HepG2 (cell line): ENCODE measurements around the gene HLA-DMB. TPM values are rescaled to one million over a fixed set of nuclear protein-coding genes. Genes with fewer than 3 reads are reported as not detected.
A peak's percentile ranks its signal among the peaks of the same experiment; 100 is the strongest.

Experiments used
- ATAC-seq: fragments of 200-7000 bp; cut with Tn5 transposase; 3 replicates; pipeline ENCODE4 v1.9.1; 2020; ENCODE audit warnings: mild to moderate bottlenecking, moderate library complexity
- BruUV-seq: library from RNA; stranded (reverse); fragments of 400-500 nt; replicated peaks from 2 replicates; lab custom pipeline; 2021; lab: Mats Ljungman, UMichigan
- CTCF ChIA-PET: fragments of 300-600 bp; formaldehyde crosslinking; extraction: SDS; loops from one replicate; lab custom pipeline; 2021; ENCODE audit warnings: low total read pairs, inconsistent platforms, low intra/inter-chr PET ratio; lab: Yijun Ruan, JAX
- POLR2A ChIA-PET: fragments of 350-600 bp; sonication (Branson Sonifier 250); formaldehyde crosslinking; loops from one replicate; lab custom pipeline; 2020; ENCODE audit warnings: antibody characterized with exemption, inconsistent platforms; lab: Yijun Ruan, JAX
- DNase-seq: peaks from one replicate; pipeline ENCODE4 v3.0.0-alpha.2; 2015; ENCODE audit warnings: low spot score
- FAIRE-seq: peaks from 3 replicates; lab custom pipeline; 2011; peaks lifted over from hg19 to GRCh38; lab: Jason Lieb, UNC
- H2AFZ ChIP-seq: one replicate; pipeline ENCODE4 v1.6.1; 2011; ENCODE audit warnings: low read length, inconsistent platforms
- H3K27ac ChIP-seq: fragments of 300-600 bp; 3 replicates; pipeline ENCODE4 v1.8.0; 2011; ENCODE audit warnings: mixed run types, mild to moderate bottlenecking, mixed read lengths, low read length, inconsistent platforms; ENCODE audit not compliant: insufficient read depth; ENCODE audit errors: extremely low read length
- H3K27me3 ChIP-seq, 2 experiments: fragments of 200-600 bp in 1 of 2; 2 replicates in 1 of 2; 3 replicates in 1 of 2; pipeline versions ENCODE4 v1.6.0 to v1.8.0; 2011; ENCODE audit warnings: low read length in 2 of 2, mild to moderate bottlenecking in 2 of 2, moderate library complexity in 2 of 2, inconsistent platforms in 1 of 2; ENCODE audit not compliant: insufficient read depth in 2 of 2, control insufficient read depth in 1 of 2
- H3K36me3 ChIP-seq, 2 experiments: fragments of 200-600 bp in 1 of 2; replicated peaks in 1 of 2; 2 replicates in 1 of 2; 3 replicates in 1 of 2; pipeline versions ENCODE4 v1.5.1 to v1.8.0; 2011; ENCODE audit warnings: low read length in 2 of 2, inconsistent platforms in 1 of 2; ENCODE audit not compliant: insufficient read depth in 2 of 2, control insufficient read depth in 1 of 2
- H3K4me1 ChIP-seq: 2 replicates; pipeline ENCODE4 v1.5.1; 2012; ENCODE audit warnings: low read length, inconsistent platforms; ENCODE audit not compliant: insufficient read depth
- H3K4me2 ChIP-seq: 2 replicates; pipeline ENCODE4 v1.6.0; 2011; ENCODE audit warnings: low read depth, low read length, inconsistent platforms
- H3K4me3 ChIP-seq, 3 experiments: fragments of 200-600 bp in 1 of 3; sonication (generic), shearing (Covaris generic) in 1 of 3; replicated peaks in 1 of 3; 2 replicates each; pipeline ENCODE4 v1.5.1; 2011 to 2016; ENCODE audit warnings: low read length in 3 of 3, inconsistent platforms in 2 of 3, low read depth in 2 of 3, mild to moderate bottlenecking in 2 of 3, control low read depth in 1 of 3, mixed read lengths in 1 of 3; ENCODE audit not compliant: insufficient read depth in 1 of 3
- H3K79me2 ChIP-seq: one replicate; pipeline ENCODE4 v1.6.1; 2011; ENCODE audit warnings: low read length, inconsistent platforms; ENCODE audit not compliant: insufficient read depth
- H3K9ac ChIP-seq: 2 replicates; pipeline ENCODE4 v1.6.0; 2011; ENCODE audit warnings: mild to moderate bottlenecking, low read depth, low read length, inconsistent platforms; ENCODE audit not compliant: insufficient read depth
- H3K9me3 ChIP-seq: 2 replicates; pipeline ENCODE4 v1.5.1; 2012; ENCODE audit warnings: mild to moderate bottlenecking, low read length
- H4K20me1 ChIP-seq: 2 replicates; pipeline ENCODE4 v1.6.0; 2011; ENCODE audit warnings: inconsistent platforms, mild to moderate bottlenecking, low read length, moderate library complexity; ENCODE audit not compliant: insufficient read depth
- ATF5 ChIP-seq: sonication (generic); formaldehyde crosslinking; IDR thresholded peaks from 2 replicates; pipeline ENCODE4 v1.4.0; 2020; ENCODE audit warnings: mild to moderate bottlenecking, low read depth, missing genetic modification reagents
- HNRNPL ChIP-seq: fragments of 200-400 bp; formaldehyde crosslinking; IDR thresholded peaks from 2 replicates; pipeline ENCODE4 v1.6.1; 2017; ENCODE audit warnings: mild to moderate bottlenecking, low read depth, low read length
- ISL2 ChIP-seq: sonication (generic); formaldehyde crosslinking; IDR thresholded peaks from 2 replicates; pipeline ENCODE4 v1.5.0; 2020; ENCODE audit warnings: missing genetic modification reagents
- MAF1 ChIP-seq: sonication (generic); formaldehyde crosslinking; IDR thresholded peaks from 2 replicates; pipeline ENCODE4 v1.5.0; 2020; ENCODE audit warnings: missing genetic modification reagents, borderline replicate concordance
- MEIS2 ChIP-seq: sonication (generic); formaldehyde crosslinking; IDR thresholded peaks from 2 replicates; pipeline ENCODE4 v1.9.0; 2021; ENCODE audit warnings: mild to moderate bottlenecking, missing genetic modification reagents
- RNF2 ChIP-seq: fragments of 450-650 bp; conservative IDR thresholded peaks from 2 replicates; pipeline ENCODE4 v1.6.1; 2016; ENCODE audit warnings: low read depth
- SOX13 ChIP-seq, 3 experiments: fragments of 450-650 bp in 1 of 3; sonication (generic) in 1 of 3; formaldehyde crosslinking in 1 of 3; IDR thresholded peaks in 2 of 3; conservative IDR thresholded peaks in 1 of 3; 2 replicates each; pipeline versions ENCODE4 v1.5.0 to v1.6.1; 2016 to 2020; ENCODE audit warnings: antibody characterized with exemption in 1 of 3, mild to moderate bottlenecking in 1 of 3, missing compliant biosample characterization in 1 of 3, missing genetic modification reagents in 1 of 3, moderate library complexity in 1 of 3
- ZBTB44 ChIP-seq: sonication (generic); formaldehyde crosslinking; IDR thresholded peaks from 2 replicates; pipeline ENCODE4 v1.4.0; 2020; ENCODE audit warnings: missing genetic modification reagents
- ZBTB49 ChIP-seq: sonication (generic); formaldehyde crosslinking; IDR thresholded peaks from 2 replicates; pipeline ENCODE4 v1.4.0; 2020; ENCODE audit warnings: missing genetic modification reagents, borderline replicate concordance
- ZBTB7B ChIP-seq: sonication (generic); formaldehyde crosslinking; IDR thresholded peaks from 2 replicates; pipeline ENCODE4 v1.4.0; 2020; ENCODE audit warnings: missing genetic modification reagents
- ZFY ChIP-seq: sonication (generic); formaldehyde crosslinking; IDR thresholded peaks from 2 replicates; pipeline ENCODE4 v1.4.0; 2020; ENCODE audit warnings: missing genetic modification reagents
- ZNF274 ChIP-seq: sonication (generic); formaldehyde crosslinking; IDR thresholded peaks from 2 replicates; pipeline ENCODE4 v1.5.1; 2020; ENCODE audit warnings: mild to moderate bottlenecking, missing genetic modification reagents
- WGBS: methylation state at CpG from one replicate; pipeline ENCODE4 v1.1.6; 2017; ENCODE audit warnings: low lambda C conversion rate; 5-methylcytosine and 5-hydroxymethylcytosine counted together
- in situ Hi-C: cut with HindIII; loops from 2 replicates; pipeline ENCODE4 v1.10.0; 2017; ENCODE audit warnings: low pct_unique_long_range_greater_than_20kb; ENCODE audit not compliant: extremely low pct_ligation_motif_present
- intact Hi-C: fragments of 100-400 bp; cut with micrococcal nuclease; formaldehyde crosslinking; loops from one replicate; pipeline ENCODE4 v1.10.0; 2022; ENCODE audit not compliant: unreplicated experiment
- polyA plus RNA-seq, 8 experiments: library from polyadenylated mRNA; depleted of rRNA in 3 of 8; stranded (reverse) in 7 of 8; unstranded in 1 of 8; fragments of >200 nt; fragmentation: Illumina TruSeq in 4 of 8; extraction: Trizol in 4 of 8; gene quantifications; 2 replicates each; pipeline versions ENCODE4 v1.2.1 to v1.2.3, GENCODE V29; 2011 to 2016; ENCODE audit warnings: low read depth in 4 of 8, missing spikeins in 1 of 8, mixed read lengths in 1 of 8; ENCODE audit not compliant: insufficient read depth in 1 of 8
- total RNA-seq, 5 experiments: library from RNA; depleted of rRNA; stranded (reverse); fragments of >200 nt; fragmentation: Illumina TruSeq; extraction: Trizol; gene quantifications; 2 replicates each; pipeline ENCODE4 v1.2.3, GENCODE V29; 2016; ENCODE audit warnings: low read depth in 1 of 5

Gene HLA-DMB
- total and polyA plus RNA-seq, 2 of the 13 experiments (the other 11 are each of a cell fraction or from before 2014, with no cell fraction given): not detected

GRCh38 chr6:32969685-32970412 lies 29.0 kb upstream of the HLA-DMB start (continued):
- no peak for TF ChIP-seq ZBTB44 (CRISPR knock-in tag)
- peak; percentile 14; the same call in 1 of the 2 replicates for TF ChIP-seq RNF2
- peak; percentile 34; the same call in 1 of the 2 replicates for TF ChIP-seq ZBTB49 (CRISPR knock-in tag)

GRCh38 chr6:32968867-32969684 lies 28.2 kb upstream of the HLA-DMB start:
- Histone ChIP-seq H3K27ac (peak overlapping the region; percentile 99), H3K4me2 (peak overlapping the region; percentile 99), H3K4me3 (peak overlapping the region; percentile 75 to 96 (median 78)), H3K4me1 (peaks cover 39% of the 10 kb centered on the region), H3K36me3 (peaks cover 6 to 18% of the 10 kb centered on the region in 2 experiments; a peak in 3 of 5 replicates), H3K9me3 (no peaks in the 10 kb centered on the region), H3K79me2 (peaks cover 60% of the 10 kb centered on the region), H3K27me3 (peaks cover 0 to 4% of the 10 kb centered on the region in 2 experiments; a peak in 1 of 5 replicates), H4K20me1 (peaks cover 20% of the 10 kb centered on the region), H3K9ac (peak overlapping the region; percentile 100), H2AFZ (no peak overlapping the region)
- 3% methylated on average over 18 of the region's 40 CpGs for WGBS
- DNase-seq (peak; percentile 95), ATAC-seq (peak; percentile 26), FAIRE-seq (peak; percentile 43)
- in situ Hi-C loops: loop anchor here (25.0 kb wide), 1 partner anchor 1057 kb away; the partner anchor contains the start of gene ZBTB12
- BruUV-seq: TSS peak; percentile 17
- CTCF ChIA-PET: interaction anchor here (1.3 kb wide), 1 partner anchor 17 kb away, joined by 3 read pairs; the partner anchor contains the start of gene HLA-DMA
- intact Hi-C loops: loop anchor here (5.0 kb wide), 1 partner anchor 82 kb away; no protein-coding TSS in a partner anchor
- POLR2A ChIA-PET: interaction anchor here (0.6 to 10.5 kb wide), 17 partner anchors 10 to 1052 kb away, joined by 3 to 305 read pairs (median 7); partner anchors contain the start of genes HLA-DMA, HSD17B8, PBX2 and PSMB9
- TF ChIP-seq ZFY (no peak; the same call in 1 of the 2 replicates), ISL2 (no peak), ZNF274 (peak; percentile 21; the same call in 1 of the 2 replicates), SOX13 (IDR thresholded peaks at IDR 0.05) (no peak), SOX13 (CRISPR knock-in tag; conservative IDR thresholded peaks at IDR 0.05 in 1 of 2, IDR thresholded peaks at IDR 0.05 in 1 of 2) (no peak; a peak in 1 of 4 replicates), MAF1 (CRISPR knock-in tag) (no peak; the same call in 1 of the 2 replicates), ATF5 (CRISPR knock-in tag) (peak; percentile 41; the same call in 1 of the 2 replicates), ZBTB7B (peak; percentile 91), HNRNPL (peak; percentile 88), MEIS2 (no peak; the same call in 1 of the 2 replicates)
